Mesenteric fat pad (tissue), 1 donor: ENCODE results near the gene OXT. TPM values are rescaled to one million over a fixed set of nuclear protein-coding genes. Genes with fewer than 3 reads are reported as not detected.
"Not testable (repeated sequence)": the region's sequence is repeated elsewhere in the genome, so short reads cannot be mapped to it uniquely, and the experiment has no call there.

Source experiments
- DNase-seq: peaks from one replicate; pipeline ENCODE4 v3.0.0-alpha.2; 2020; ENCODE audit warnings: low spot score
- long read RNA-seq: library from polyadenylated mRNA; unstranded; transcript quantifications from one replicate; pipeline ENCODE4 v2.0.0, GENCODE V29; 2020
- total RNA-seq: library from RNA; stranded (reverse); fragmentation: NEBNext Ultra II Directional; extraction: Animal tissue kit (Norgen Biotek cat#: 25700); gene quantifications from one replicate; pipeline ENCODE4 v1.2.1, GENCODE V29; 2021
- donor health status: DM: yes; HTN: yes; CAD: no.

OXT gene
- 1.5 TPM for total RNA-seq
- long read RNA-seq = 0 reads

- DNase-seq = no peak
Measured at GRCh38 chr20:3071610-3072529, at the start of gene OXT. Gene OXT, plus strand, starts transcription at chr20:3071620. Its CDS starts 36 bp downstream, at chr20:3071656.

DNA sequence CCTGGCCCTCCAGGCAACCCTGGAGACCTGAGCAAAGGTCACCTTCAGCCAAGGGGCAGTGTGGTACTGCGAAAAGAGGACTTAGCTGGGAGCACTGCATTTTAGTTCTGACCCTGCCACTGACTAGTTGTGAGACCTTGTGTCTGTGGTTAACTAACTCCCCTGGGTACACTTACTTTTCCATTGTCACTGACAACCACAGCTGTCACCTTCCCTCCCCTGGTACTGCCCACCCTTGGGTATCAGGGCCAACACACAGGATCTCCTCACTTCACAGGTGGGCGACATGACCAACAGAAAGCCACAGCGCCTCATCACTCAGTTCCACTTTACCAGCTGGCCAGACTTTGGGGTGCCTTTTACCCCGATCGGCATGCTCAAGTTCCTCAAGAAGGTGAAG is 49.6 kb upstream of the OXT start:
- no peak for DNase-seq

DNA sequence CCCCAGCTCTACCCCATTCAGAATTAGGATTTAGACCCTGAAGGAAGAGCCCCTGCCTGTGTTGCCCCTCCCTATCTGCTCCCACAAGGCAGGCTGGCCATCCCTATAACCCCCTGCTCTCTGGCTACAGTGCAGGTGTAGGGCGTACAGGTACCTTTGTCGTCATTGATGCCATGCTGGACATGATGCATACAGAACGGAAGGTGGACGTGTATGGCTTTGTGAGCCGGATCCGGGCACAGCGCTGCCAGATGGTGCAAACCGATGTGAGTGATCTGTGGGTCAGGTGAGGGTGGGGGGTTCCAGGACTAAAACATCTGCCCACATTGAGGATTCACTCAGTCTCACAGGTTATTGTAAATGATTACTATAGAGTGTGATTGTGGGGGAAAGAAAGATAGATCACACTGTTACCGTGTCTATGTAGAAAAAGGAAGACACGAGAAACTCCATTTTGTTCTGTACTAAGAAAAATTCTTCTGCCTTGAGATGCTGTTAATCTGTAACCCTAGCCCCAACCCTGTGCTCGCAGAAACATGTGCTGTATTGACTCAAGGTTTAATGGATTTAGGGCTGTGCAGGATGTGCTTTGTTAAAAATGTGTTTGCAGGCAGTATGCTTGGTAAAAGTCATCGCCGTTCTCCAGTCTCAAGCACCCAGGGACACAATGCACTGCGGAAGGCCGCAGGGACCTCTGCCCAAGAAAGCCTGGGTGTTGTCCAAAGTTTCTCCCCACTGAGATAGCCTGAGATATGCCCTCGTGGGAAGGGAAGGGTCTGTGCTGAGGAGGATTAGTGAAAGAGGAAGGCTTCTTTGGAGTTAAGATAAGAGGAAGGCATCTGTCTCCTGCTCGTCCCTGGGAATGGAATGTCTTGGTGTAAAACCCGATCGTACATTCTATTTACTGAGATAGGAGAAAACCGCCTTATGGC is 48.6 kb upstream of the OXT start:
- not testable (repeated sequence) for DNase-seq

- DNase-seq = no peak
Measured at GRCh38 chr20:3027987-3028386, 43.4 kb upstream of the OXT start.

DNA sequence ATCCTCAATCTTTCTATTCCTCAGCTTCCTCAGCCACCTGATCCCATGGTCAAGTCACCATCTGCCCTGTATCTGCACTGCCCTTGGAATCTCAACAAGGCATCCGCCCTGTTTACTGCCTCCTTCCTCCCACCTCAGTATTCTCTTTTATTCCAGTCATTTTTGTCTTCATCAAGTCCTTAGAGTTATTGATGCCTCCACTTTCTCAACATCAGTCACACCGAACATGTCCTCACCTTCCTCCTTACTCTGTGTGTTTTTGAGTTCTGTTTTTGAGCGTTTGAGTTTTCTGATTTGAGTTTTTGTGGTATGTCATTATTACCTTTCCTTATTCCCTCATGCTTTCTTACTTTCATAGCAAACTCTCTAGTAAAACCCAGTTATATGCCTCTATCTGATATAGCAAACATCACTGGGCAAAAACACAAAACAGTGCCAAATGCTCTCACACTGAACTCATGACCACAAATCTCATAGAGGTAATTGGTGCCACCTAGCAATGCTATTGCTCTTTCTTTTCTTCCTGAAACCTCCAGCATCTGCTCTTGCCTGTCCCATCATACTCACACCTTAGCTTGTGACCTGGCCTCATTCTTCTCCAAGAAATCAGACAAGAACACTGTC is 39.8 kb upstream of the OXT start:
- no peak for DNase-seq

GRCh38 chr20:3032624-3033023 is 38.8 kb upstream of the OXT start:
- DNase-seq = no peak

DNA sequence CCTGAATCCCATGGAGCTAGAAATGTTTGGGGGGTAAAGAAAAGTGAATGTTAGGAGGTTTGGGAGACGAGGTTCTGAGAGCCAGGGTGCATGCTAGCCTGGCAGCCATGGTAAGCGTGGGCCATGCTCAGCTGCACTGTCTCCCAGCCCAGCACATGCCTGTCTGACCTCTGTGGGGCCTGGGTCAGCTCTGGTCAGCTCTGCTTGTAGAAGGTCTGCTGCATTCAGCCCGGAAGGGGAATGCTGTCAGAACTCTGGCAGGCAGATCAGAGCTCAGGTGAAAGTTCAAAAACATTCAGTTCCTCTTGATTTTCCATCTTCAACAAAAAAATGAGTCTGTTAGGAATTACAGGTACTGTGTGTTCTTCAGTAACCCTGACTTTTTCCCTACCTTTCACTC is 33.8 kb upstream of the OXT start:
- no peak for DNase-seq

GRCh38 chr20:3038454-3038853 is 33.0 kb upstream of the OXT start:
- no peak for DNase-seq

- DNase-seq = no peak
Measured at GRCh38 chr20:3039426-3039825, 32.0 kb upstream of the OXT start.

DNA sequence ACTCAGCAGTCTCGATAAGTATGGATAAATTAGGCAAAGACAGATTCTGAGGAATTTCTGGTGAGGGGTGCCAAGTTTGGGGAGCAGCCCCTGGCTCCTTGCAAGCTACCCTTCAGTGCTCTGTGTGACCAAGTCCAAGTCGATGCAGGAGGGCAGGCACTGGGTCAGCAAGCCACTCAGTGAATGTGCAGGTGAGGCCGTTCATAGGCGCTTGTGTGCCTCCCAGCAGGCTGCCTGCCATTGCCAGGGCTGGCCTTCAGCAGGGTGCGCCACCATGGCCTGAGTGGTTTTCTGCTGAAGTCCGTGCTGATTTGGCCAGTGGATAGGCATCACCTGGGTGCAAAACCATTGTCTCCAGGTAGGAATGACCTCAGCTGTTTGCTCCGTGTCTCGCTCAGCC is 31.3 kb upstream of the OXT start:
- no peak for DNase-seq

DNA sequence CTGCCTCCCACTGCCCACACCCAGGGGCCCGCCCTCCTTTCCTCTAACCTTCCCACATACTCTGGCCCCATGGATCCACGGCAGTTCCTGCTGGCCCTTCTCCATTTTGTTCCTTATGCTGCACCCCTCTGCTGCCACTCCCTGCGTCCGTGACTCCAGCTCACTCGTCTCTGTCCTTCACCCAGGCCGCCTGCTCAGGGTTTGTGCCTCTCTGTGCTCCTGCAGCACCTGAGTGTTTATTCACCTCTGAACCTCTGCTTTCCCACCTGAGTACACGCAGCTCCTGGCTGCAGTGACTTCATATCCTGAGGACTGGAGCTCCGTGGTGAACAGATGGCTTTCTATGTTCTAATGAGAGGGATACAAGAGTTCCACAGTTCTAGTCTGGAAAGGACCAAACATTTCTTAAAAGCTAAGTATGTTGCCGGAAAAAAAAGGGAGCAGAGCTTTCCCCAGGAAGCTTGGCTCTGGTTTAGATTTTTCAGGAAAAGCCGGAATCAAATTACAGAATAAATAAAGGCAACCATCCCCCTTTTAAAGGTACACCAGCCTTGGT is 29.5 kb upstream of the OXT start:
- DNase-seq = no peak

GRCh38 chr20:3042625-3043024 is 28.8 kb upstream of the OXT start:
- no peak for DNase-seq

DNA sequence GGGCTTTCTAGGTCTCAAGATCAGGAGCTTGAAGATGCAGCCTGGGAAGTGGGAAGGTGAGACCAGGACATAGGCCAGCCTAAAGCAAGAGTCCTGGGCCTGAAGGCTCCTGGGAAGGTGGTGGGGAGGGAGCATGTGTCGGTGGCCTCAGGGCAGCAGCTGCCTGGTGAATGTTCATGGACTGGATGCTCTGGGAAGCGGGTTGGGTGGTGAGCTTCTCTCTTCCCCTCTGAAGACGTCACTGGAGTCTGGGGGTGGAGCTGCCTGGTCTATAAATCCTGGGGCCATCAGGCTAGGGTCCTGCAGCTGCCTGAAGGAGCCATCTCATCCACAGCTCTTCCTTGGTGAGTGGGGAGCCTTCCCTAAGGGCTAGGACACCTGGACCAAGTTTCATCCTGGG is 28.1 kb upstream of the OXT start, which contains the start of gene GNRH2:
TSS of gene GNRH2 (plus strand) at position 301 of the 400 bp plus-strand sequence. CDS start 793 bp downstream, outside the sequence.
- no peak for DNase-seq

- DNase-seq = no peak
Measured at GRCh38 chr20:3044336-3044965, 27.0 kb upstream of the OXT start.

DNA sequence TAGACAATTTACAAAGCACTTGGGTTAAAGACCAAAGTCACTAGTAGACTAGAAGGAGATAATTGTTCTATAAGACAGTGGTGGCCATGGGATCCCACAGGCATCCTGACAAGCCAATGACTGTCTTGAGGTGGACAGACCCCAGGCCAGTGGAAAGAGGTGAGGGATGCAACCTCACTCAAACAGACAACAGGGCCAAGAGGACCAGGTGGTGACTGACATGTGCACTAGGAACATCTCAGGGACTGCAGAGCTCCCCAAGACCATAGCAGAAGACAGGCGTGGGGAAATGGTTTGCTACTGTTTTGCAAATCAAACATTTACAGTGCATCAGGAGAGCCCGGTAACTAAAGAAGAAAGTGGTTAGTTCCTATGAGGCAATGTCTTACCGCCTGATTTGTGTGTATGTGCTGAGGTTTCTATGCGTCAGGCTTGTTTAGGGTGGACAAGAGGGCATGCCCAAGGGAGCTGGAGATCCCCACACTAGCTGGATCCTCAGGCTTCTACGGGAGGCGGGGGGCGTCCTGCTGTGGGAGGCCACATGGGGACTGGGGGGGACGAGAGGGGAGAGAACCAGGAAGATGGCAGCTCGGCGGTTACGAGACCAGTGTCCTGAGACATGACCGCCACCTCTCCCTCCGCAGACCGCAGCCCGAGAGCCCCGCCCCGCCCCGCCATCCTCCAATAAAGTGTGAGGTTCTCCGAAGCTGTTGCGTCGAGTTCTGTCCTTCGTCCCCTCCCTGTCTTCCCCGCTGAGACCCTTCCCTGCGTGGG is 26.2 kb upstream of the OXT start:
- peak; percentile 91 for DNase-seq

GRCh38 chr20:3045816-3046676 is 25.4 kb upstream of the OXT start, which contains the start of gene MRPS26:
Gene MRPS26, plus strand, starts transcription at chr20:3046052. Its CDS starts 17 bp downstream, at chr20:3046069.
- DNase-seq = peak; percentile 96

GRCh38 chr20:3046677-3047462 is 24.6 kb upstream of the OXT start:
- no peak for DNase-seq
